Neural crest cell (in vitro differentiated cells): ENCODE measurements around the gene PKP4. TPM values are rescaled to one million over a fixed set of nuclear protein-coding genes. Genes with fewer than 3 reads are reported as not detected.

Source experiments
- DNase-seq: peaks from one replicate; pipeline ENCODE4 v3.0.0; 2021; ENCODE audit warnings: low read depth, mixed read lengths, low spot score
- H3K27ac Mint-ChIP-seq: one replicate; pipeline ENCODE4 v1.8.0; 2021; ENCODE audit warnings: mild to moderate bottlenecking, mixed read lengths; ENCODE audit not compliant: unreplicated experiment
- H3K27me3 Mint-ChIP-seq: 2 replicates; pipeline ENCODE4 v1.8.0; 2021; ENCODE audit warnings: low read depth, mild to moderate bottlenecking, mixed read lengths
- H3K36me3 Mint-ChIP-seq: 2 replicates; pipeline ENCODE4 v1.8.0; 2021; ENCODE audit warnings: low read depth, mild to moderate bottlenecking, mixed read lengths
- H3K4me1 Mint-ChIP-seq: 2 replicates; pipeline ENCODE4 v1.8.0; 2021; ENCODE audit warnings: mixed read lengths
- H3K4me3 Mint-ChIP-seq: one replicate; pipeline ENCODE4 v1.8.0; 2021; ENCODE audit warnings: mild to moderate bottlenecking, mixed read lengths
- H3K9me3 Mint-ChIP-seq: 2 replicates; pipeline ENCODE4 v1.8.0; 2021; ENCODE audit warnings: mixed read lengths
- CTCF ChIP-seq: fragments of 200-600 bp; sonication (generic); conservative IDR thresholded peaks from 2 replicates; pipeline ENCODE4 v1.5.0; 2021; ENCODE audit warnings: antibody characterized with exemption, mild to moderate bottlenecking
- total RNA-seq: library from RNA; stranded (reverse); gene quantifications from 2 replicates; pipeline ENCODE4 v1.2.1, GENCODE V29; 2021

Gene PKP4
- total RNA-seq, 1 donor from 2014 or later, result 52.7 TPM

- no peaks in the 10 kb centered on the region for H3K27me3 Mint-ChIP-seq
- DNase-seq, result no peak
- peaks cover 21% of the 10 kb centered on the region for H3K36me3 Mint-ChIP-seq
- no peak overlapping the region for H3K27ac Mint-ChIP-seq
- no peaks in the 10 kb centered on the region for H3K9me3 Mint-ChIP-seq
- peaks cover 6% of the 10 kb centered on the region for H3K4me1 Mint-ChIP-seq
- no peak for TF ChIP-seq CTCF
- no peak overlapping the region for H3K4me3 Mint-ChIP-seq
These were observed 177.9 kb downstream of the PKP4 start for GRCh38 chr2:158634627-158635026.

- no peak for DNase-seq
- peaks cover 21% of the 10 kb centered on the region for H3K36me3 Mint-ChIP-seq
- no peak overlapping the region for H3K27ac Mint-ChIP-seq
- H3K4me3 Mint-ChIP-seq, result no peak overlapping the region
- peaks cover 6% of the 10 kb centered on the region for H3K4me1 Mint-ChIP-seq
- TF ChIP-seq CTCF, result no peak
- H3K27me3 Mint-ChIP-seq, result no peaks in the 10 kb centered on the region
- no peaks in the 10 kb centered on the region for H3K9me3 Mint-ChIP-seq
These were observed 179.3 kb downstream of the PKP4 start for GRCh38 chr2:158635961-158636601.

GRCh38 chr2:158637357-158637756, 180.6 kb downstream of the PKP4 start:
- H3K9me3 Mint-ChIP-seq, result no peaks in the 10 kb centered on the region
- no peak for DNase-seq
- peaks cover 15% of the 10 kb centered on the region for H3K36me3 Mint-ChIP-seq
- no peaks in the 10 kb centered on the region for H3K27me3 Mint-ChIP-seq
- peaks cover 6% of the 10 kb centered on the region for H3K4me1 Mint-ChIP-seq
- no peak overlapping the region for H3K4me3 Mint-ChIP-seq
- H3K27ac Mint-ChIP-seq, result no peak overlapping the region
- TF ChIP-seq CTCF, result no peak

- Mint-ChIP-seq H3K4me1 (peaks cover 4% of the 10 kb centered on the region), H3K9me3 (no peaks in the 10 kb centered on the region), H3K36me3 (peaks cover 3% of the 10 kb centered on the region), H3K27me3 (no peaks in the 10 kb centered on the region), H3K27ac (no peak overlapping the region), H3K4me3 (no peak overlapping the region)
- no peak for DNase-seq
- TF ChIP-seq CTCF, result no peak
These were observed 187.4 kb downstream of the PKP4 start for GRCh38 chr2:158644139-158644538.

GRCh38 chr2:158645299-158645698, 188.5 kb downstream of the PKP4 start:
- no peak for DNase-seq
- Mint-ChIP-seq H3K4me1 (peaks cover 4% of the 10 kb centered on the region), H3K4me3 (no peak overlapping the region), H3K27me3 (no peaks in the 10 kb centered on the region), H3K36me3 (peaks cover 3% of the 10 kb centered on the region), H3K27ac (no peak overlapping the region), H3K9me3 (no peaks in the 10 kb centered on the region)
- no peak for TF ChIP-seq CTCF
